ENCODE measurements around the gene HDAC3.

HDAC3 gene

DNA sequence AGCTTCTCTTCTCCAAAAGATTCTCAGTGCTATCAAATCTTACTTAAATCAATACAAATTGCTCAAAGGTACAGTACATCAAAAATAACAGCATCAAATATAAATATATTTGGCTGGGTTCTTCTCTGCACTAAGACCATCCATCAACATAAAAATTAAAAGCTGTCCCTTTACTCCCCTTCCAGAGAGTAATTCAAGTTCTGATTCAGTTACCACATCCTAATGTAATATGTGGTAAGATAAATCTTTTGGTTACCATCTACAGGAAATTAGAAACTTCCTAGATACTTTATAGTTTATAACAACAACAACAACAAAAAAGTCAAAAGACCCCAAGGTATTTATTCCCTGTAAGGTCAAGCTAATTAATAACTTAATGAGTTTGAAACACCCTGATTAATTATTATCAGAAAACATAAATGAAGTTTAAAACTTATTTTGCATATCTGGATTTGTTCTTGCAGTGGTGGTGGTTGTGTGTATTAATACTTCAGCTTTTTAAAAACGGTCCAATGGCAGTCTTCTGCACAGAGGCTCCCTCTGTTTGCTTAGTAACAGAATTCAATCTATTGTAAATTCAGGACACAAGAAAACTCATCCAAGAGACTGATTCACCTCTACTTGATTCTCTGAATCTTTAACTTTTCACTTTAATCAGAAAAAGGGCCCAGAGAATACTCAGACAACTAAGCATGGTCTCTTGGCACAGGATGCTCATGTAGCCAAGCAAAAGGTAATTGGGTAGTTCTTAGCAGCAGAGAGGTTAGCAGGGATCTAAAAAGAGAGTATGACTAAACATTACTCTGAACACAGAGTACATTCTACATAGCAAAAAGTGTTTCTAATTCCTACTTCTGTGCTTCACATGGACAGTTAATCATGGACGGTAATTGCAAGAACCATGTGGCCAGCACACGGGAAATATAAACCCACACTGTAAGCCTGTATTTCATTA is 38.0 kb downstream of the HDAC3 start:
- peak; percentile 35 for DNase-seq

DNA sequence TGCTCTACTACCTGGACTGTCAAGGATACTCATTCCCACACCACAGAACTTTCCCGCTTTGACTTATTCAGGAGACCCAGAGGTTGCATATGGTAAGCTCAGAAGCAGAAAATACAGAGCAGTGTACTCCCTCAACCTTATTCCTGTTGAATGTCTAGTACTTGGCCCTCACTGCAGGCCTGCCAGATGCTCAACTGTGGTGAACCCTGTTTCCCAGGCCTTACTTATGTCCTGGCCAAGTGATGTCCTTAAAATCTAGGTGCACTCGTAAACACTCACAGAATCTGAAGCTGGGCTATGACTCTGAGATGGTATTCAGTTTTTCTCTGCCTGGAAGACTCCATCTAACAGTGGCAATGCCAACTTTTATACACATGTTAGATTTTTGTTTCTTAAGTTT is 38.8 kb downstream of the HDAC3 start:
- DNase-seq = no peak

DNA sequence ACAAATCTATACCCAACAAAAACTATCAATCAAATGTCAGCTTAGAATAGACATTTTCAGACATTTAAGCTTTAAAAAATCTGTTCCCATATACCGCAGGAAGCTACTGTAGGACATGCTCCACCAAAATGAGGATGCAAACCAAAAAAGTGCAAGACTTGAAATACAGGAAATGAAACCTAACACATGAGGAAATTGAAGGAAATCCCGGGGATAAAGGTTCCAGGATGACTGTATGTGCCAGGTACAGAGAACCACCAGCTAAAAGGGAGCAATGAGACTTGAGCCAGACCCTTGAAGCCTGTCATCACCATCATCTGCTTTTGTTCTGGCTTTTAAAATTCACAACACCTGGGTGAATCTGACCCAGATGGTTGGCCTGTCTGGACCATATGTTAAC is 39.3 kb downstream of the HDAC3 start:
- peak; percentile 30 for DNase-seq

DNA sequence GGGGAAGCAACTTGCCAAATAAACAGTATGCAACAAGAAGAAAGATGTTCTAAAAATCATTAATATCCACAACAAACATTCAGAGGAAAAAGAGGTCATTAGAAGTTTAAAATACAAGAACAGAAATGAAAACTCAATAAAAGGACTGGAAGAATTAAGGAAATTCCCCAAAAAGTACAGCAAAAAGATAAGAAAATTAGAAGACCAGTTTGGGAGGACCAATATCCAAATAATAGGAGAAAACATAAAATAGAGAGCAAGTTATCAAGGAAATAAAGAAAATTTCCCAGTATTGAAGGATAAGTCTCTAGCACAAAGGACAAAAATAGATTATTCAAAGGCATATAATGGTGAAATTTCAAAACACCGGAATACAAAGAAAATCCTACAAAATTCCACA is 39.8 kb downstream of the HDAC3 start:
- no peak for DNase-seq

DNA sequence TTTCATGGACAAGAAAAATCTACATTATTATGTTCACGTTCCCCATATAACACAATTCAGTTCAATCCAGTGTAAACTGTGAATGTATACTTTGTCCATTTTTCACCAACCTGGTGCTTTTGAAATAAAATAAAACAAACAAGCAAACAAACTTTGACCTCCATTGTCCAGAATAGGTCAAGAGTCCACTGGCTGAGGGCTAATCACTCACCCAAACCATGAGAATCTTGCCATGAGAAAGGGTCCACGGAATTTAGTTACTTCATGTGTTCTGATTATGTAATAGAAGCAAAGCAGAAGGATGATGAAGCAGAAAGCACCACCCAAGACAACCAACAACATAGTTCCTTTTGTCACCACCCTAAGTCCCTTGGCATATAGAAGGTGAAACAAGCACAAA is 46.5 kb downstream of the HDAC3 start:
- DNase-seq = no peak

DNA sequence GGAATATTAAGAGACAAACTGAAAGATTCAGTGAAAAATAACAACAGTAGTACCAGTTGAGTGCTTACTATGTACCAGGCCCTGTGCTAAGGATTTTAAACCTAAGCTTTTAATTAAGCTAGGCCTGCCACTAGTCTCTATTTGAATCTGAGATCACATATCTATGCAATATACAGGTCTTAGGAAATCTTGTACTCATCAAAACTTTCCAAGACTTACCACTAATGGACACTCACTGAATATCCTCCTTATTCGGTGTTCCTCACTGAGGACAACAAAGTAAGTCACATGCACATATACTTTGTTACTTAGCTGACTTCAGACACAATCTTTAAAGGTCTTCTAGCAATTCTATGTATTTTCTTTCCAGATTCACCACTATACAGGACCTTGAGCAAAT is 50.4 kb downstream of the HDAC3 start:
- no peak for DNase-seq

DNA sequence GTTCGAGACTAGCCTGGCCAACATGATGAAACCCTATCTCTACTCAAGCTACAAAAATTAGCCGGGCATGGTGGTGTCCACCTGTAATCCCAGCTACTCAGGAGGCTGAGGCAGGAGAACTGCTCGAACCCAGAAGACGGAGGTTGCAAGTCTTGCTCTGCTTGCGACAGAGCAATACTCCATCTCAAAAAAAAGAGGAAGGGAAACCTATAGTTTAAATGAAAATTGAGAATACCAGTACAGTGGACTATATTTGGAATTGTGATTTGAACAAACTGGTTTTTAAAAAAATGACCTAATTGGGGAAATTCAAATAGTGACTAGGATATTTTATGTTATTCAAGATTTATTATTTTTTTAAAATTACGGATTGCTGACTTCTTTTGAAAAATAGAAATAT is 51.1 kb downstream of the HDAC3 start:
- no peak for DNase-seq

DNA sequence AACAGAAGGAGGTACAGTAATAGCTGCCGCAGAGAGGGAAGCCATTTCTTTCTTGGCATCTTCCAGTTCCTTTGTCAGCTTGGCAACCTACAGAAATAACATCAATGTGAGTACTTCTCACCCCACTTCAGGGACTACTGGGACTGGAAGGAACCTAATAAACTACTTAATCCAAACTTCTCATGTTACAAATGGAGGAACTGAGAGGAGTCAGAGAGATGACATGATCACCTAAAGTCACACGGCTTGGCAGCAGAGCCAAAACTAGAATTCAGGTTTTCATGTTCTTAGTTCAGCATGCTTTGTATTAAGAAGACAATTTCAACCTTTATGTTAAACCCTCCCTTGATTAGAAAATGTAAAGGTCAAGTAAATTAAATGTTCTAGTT is 62.5 kb downstream of the HDAC3 start:
- no peak for DNase-seq

DNA sequence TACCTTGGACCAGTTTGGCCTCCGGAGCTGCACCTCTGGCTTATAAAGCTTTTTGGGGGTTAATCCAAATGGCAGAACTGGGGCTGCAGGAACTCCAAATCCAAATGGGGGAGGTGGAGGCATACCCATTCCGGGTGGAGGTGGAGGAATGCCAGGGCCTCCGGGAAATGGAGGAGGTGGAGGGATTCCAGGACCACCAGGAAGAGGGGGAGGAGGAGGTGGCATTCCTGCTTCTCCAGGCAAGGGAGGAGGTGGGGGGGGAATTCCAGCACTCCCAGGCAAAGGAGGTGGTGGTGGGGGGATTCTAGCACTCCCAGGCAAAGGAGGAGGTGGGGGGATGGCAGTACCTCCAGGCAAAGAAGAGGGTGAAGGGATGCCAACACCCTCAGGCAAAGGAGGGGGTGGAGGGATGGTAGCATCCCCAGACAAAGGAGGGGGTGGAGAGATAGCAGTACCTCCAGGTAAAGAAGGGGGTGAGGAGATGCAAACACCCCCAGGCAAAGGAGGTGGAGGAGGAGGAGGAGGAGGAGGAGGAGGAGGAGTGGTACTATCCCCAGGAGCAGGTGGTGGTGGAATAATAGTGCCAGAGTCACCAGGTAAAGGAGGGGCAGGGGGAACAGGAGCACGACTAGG is 63.0 kb downstream of the HDAC3 start:
- DNase-seq = no peak
